HL-60 (cell line): ENCODE data around the gene UTS2B.

Source experiments
- POLR2AphosphoS5 ChIP-seq: IDR thresholded peaks from 2 replicates; pipeline ENCODE4 v1.6.1; 2012; ENCODE audit warnings: low read depth
- TF ChIP-seq, protein P1 (sequence below): IDR thresholded peaks from one replicate; pipeline ENCODE4 v1.5.1; 2011; ENCODE audit warnings: low read length, control low read depth, inconsistent platforms; ENCODE audit not compliant: insufficient read depth

DNA sequence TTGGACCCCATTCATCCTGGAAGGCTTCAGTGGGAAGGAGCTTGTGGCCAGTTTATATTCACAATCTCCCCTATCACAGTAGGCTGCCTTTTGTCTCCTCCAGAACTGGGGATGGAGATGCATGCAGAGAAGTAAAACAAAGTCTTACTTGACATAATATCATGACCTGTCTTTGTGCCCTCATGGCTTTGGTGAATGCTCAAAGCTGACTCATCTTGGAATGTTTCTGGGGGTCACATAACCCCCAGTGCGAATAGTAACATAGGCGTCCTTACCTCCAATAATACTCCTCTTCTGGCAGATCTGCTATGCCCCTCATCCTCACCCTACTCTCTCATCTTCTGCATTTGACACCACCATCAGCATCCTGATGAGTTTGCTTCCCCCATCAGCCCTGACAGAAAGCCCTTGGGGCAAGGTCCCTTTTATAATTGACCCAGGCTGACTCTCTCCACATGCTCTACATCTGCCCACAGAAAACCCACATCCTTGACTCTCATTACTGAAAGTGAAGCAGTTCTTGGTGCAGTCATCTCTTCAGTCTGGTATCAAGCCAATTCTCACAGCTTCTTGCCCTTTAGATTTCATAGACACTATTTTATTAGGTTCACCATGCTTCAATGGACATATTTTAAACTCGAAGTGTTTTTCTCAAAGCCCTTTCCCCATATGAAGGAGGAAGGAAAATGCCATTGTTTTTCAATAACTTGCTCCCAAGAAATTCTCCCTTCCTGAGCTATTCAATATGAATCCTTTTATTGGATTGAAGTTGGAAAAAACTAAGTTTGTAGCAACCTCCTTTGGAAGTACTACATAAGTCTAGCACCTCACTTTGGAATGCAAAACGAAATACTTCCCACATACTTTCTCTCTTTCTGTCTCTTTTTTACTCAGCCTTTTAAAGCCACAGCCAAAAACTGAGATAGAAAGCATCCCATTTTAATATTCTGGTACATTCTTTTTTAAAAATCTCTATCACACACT, 94.7 kb downstream of the UTS2B start:
- TF ChIP-seq POLR2AphosphoS5, result no peak
- TF ChIP-seq, protein P1, sequence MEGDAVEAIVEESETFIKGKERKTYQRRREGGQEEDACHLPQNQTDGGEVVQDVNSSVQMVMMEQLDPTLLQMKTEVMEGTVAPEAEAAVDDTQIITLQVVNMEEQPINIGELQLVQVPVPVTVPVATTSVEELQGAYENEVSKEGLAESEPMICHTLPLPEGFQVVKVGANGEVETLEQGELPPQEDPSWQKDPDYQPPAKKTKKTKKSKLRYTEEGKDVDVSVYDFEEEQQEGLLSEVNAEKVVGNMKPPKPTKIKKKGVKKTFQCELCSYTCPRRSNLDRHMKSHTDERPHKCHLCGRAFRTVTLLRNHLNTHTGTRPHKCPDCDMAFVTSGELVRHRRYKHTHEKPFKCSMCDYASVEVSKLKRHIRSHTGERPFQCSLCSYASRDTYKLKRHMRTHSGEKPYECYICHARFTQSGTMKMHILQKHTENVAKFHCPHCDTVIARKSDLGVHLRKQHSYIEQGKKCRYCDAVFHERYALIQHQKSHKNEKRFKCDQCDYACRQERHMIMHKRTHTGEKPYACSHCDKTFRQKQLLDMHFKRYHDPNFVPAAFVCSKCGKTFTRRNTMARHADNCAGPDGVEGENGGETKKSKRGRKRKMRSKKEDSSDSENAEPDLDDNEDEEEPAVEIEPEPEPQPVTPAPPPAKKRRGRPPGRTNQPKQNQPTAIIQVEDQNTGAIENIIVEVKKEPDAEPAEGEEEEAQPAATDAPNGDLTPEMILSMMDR, result no peak
